Panc1 (cell line): ENCODE results near the gene TMEM242.

ENCODE experiments used
- CTCF ChIP-seq: fragments of 450-650 bp; IDR thresholded peaks from 2 replicates; pipeline ENCODE4 v1.5.1; 2017; ENCODE audit warnings: mild to moderate bottlenecking
- POLR2AphosphoS5 ChIP-seq: IDR thresholded peaks from 2 replicates; pipeline ENCODE4 v1.6.1; 2012; ENCODE audit warnings: mild to moderate bottlenecking, low read depth, low read length, moderate library complexity
- SIN3A ChIP-seq: IDR thresholded peaks from 2 replicates; pipeline ENCODE4 v1.6.1; 2012; ENCODE audit warnings: low read depth, mild to moderate bottlenecking, low read length, moderate library complexity, borderline replicate concordance; ENCODE audit not compliant: insufficient read depth
- TF ChIP-seq, protein P1 (sequence below), 2 experiments: IDR thresholded peaks; 2 replicates each; pipeline ENCODE4 v1.6.1; 2011 to 2012; ENCODE audit warnings: low read depth in 2 of 2, control low read depth in 1 of 2, low read length in 1 of 2, mild to moderate bottlenecking in 1 of 2, moderate library complexity in 1 of 2; ENCODE audit not compliant: insufficient read depth in 1 of 2

GRCh38 chr6:157294654-157295053 lies 28.7 kb downstream of the TMEM242 start:
- no peak for TF ChIP-seq CTCF
- TF ChIP-seq, protein P1, sequence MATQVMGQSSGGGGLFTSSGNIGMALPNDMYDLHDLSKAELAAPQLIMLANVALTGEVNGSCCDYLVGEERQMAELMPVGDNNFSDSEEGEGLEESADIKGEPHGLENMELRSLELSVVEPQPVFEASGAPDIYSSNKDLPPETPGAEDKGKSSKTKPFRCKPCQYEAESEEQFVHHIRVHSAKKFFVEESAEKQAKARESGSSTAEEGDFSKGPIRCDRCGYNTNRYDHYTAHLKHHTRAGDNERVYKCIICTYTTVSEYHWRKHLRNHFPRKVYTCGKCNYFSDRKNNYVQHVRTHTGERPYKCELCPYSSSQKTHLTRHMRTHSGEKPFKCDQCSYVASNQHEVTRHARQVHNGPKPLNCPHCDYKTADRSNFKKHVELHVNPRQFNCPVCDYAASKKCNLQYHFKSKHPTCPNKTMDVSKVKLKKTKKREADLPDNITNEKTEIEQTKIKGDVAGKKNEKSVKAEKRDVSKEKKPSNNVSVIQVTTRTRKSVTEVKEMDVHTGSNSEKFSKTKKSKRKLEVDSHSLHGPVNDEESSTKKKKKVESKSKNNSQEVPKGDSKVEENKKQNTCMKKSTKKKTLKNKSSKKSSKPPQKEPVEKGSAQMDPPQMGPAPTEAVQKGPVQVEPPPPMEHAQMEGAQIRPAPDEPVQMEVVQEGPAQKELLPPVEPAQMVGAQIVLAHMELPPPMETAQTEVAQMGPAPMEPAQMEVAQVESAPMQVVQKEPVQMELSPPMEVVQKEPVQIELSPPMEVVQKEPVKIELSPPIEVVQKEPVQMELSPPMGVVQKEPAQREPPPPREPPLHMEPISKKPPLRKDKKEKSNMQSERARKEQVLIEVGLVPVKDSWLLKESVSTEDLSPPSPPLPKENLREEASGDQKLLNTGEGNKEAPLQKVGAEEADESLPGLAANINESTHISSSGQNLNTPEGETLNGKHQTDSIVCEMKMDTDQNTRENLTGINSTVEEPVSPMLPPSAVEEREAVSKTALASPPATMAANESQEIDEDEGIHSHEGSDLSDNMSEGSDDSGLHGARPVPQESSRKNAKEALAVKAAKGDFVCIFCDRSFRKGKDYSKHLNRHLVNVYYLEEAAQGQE (IDR thresholded peaks at IDR 0.05; ENCODE audit: insufficient read depth in 1 of 2, low read depth in 2 of 2, low read length in 1 of 2) = no peak
- TF ChIP-seq POLR2AphosphoS5 = no peak
- TF ChIP-seq SIN3A = no peak
